ENCODE data around the gene GOLPH3L.
"Not testable (repeated sequence)": the region's sequence is repeated elsewhere in the genome, so short reads cannot be mapped to it uniquely, and the experiment has no call there.

Gene GOLPH3L

GRCh38 chr1:150613061-150613920, 83.7 kb downstream of the GOLPH3L start:
- peak; percentile 10 for DNase-seq

DNA sequence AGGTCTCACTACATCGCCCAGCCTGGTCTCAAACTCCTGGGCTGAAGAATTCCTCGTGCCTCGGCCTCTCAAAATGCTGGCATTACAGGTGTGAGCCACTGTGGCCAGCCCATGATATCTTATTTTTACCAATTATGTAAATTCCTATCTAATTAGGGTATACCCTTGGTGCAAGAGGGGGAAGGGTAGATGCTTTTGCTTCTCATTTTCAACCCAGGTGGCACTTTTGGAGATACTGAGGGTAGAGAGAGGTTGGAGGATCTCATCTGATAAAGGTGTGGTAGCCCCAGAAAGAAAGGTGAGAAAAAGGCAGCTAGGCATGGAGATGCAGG, 85.0 kb downstream of the GOLPH3L start:
- DNase-seq: no peak

GRCh38 chr1:150610576-150610975, 86.4 kb downstream of the GOLPH3L start:
- DNase-seq: no peak

GRCh38 chr1:150609732-150610131, 87.2 kb downstream of the GOLPH3L start:
- DNase-seq: no peak

DNA sequence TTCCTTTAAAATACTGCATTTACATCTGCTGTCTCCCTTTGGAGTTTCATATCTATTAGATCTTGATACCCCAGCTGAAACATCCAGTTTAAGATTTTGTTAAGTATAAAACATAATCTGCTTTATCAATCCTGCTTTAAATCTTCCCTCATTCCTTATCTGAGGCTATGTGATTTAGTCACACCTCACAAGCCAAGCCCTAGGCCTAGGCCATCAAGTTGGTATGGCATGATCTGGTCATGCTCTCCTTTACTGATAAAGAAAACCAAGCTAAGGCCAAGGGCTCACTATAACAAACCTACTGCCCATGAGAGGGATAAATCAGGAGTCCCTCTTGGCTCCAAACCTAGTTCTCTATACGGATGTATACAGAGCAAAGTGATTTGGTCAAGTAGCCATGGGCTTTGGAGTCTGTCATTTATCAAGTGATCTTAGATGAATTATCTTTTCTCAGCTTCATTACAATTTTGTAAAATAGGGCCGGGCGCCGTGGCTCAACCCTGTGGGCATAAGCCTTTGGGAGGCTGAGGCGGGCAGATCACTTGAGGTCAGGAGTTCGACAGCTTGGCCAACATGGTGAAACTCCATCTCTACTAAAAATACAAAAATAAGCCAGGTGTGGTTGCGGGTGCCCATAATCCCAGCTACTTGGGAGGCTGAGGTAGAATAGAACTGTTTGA, 90.4 kb downstream of the GOLPH3L start:
- no peak for DNase-seq

- DNase-seq: not testable (repeated sequence)
These were observed 91.6 kb downstream of the GOLPH3L start for GRCh38 chr1:150605451-150605731.

DNA sequence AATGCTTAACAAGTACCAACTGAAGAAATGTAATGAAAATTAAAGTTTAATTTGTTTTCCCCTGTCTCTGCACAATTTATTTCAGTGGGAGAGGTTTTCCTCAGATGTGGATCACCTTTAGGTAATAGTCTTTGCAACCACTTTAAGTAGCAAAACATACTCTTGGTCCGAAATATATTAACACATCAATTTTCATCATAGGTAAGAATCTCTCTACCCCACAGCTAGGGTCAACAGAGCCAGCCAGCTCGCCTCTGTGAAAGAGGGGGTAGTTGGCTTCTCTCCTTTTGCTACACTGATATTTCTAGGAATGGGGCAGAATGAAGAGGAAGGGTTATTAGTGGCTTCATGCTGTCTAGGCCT, 92.7 kb downstream of the GOLPH3L start:
- DNase-seq: no peak

DNA sequence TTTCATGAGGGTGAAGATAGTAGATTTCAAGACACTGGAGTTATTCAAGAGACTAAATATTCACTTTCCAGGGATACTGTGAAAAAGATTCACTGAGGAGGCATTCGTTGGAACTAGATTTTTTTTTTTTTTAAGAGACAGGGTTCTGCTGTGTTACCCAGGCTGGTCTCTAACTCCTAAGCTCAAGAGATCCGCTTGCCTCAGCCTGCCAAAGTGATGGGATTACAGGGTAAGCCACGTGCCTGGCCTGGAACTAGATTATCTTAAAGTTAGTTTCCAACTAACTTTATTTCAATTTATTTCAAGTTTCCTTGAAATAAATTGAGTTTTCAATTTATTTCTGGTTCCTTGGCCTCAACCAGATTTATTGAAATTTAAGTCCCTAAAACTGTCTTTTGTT, 93.2 kb downstream of the GOLPH3L start:
- DNase-seq: no peak

DNA sequence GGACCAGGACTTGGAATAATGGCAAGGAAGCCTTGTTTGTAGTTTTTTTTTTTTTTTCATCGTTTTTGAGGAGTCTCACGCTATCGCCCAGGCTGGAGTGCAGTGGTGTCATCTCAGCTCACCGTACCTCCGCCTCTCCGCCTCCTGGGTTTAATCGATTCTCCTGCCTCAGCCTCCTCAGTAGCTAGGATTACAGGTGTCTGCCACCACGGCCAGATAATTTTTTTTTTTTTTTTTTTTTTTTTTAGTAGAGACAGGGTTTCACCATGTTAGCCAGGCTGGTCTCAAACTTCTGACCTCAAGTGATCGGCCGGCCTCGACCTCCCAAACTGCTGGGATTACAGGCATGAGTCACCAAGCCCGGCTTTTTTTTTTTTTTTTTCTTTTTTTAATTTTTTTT, 94.6 kb downstream of the GOLPH3L start:
- not testable (repeated sequence) for DNase-seq

DNA sequence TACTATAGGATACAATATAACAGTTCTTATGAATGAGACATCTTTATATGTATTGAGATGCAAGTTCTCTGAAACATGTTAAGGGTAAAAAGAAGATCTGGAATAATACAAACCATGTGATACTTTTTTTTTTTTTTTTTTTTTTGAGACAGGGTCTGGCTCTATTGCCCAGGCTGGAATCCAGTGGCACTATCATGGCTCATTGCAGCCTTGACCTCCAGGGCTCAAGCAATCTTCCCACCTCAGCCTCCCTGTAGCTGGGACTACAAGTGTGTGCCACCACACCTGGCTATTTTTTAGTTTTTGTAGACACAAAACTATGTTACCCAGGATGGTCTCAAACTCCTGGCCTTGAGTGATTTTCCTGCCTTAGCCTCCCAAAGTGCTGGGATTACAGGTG, 95.4 kb downstream of the GOLPH3L start:
- DNase-seq: no peak

DNA sequence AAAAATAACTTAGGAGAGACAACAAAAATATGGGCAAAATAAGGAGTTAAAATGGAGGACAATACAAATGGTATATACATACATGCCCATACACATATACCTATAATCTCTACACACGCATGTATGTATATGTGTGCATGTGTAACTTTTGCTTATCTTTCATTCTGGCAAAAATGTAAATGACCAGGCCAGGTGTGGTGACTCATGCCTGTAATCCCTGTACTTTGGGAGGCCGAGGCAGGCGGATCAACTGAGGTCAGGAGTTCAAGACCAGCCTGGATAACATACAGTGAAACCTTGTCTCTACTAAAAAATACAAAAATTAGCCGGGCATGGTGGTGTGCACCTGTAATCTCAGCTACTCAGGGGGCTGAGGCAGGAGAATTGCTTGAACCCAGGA, 98.6 kb downstream of the GOLPH3L start:
- DNase-seq: not testable (repeated sequence)

DNA sequence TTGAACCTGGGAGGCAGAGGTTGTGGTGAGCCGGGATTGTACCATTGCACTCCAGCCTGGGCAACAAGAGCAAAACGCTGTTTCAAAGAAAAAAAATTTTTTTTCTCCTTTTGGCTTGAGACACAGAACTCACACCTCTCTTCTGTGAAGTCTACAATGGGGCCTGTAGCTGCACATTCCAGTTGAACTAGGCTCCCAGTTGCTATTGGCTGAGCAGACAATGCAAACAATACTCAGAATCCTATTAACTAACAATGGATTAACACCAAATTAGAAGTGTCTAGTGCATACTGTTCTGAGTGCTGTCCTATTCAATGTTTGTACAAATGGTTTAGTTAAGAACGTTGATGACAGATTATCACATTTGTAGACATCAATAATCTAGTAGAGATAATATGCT, 100.0 kb downstream of the GOLPH3L start:
- no peak for DNase-seq

All from NCI-H748 treated with DMSO at 0.1 percent for 48 hours (cell line).